ENCODE measurements around the gene TMEM62.
A peak's percentile ranks its signal among the peaks of the same experiment; 100 is the strongest.

Gene TMEM62

DNA sequence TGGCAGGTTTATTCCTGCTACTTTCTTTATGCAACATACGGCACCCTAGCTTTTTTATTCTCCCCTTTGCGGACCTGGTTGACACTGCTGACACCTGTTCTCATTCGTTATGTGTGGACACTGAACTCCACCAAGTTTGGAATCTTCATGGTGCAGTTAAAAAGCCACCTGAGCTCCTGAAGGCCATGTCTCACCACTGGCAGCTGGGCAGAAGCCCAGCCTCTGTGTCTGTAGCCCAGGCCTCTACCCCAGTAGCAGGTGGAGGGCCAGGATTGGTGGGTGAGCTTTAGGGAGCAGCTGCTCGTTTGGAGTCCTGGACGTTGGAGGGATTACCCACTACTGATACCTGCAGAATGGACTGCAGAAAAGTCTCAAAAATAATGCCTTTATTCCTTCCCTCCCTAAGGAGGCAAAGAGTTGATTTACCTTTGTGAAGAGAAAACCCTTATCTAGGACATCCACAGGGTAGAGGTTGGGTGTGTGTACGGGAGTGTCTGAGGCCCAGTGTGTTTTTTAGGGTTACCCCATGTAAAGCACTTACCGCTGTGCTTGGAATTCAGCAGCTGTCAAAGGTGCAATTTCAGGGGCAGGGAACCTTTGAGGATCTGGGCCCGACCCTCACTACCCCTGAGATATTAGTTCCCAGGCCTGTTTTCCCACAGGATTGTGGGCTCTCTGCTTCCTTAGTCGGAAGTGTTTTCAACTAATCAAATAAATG is 51.2 kb downstream of the TMEM62 start:
- DNase-seq (ENCODE audit: low read depth, low spot score): no peak
- Histone ChIP-seq H3K9me3 (ENCODE audit: low read depth, low read length) (no peaks in the 10 kb centered on the region), H3K27ac (no peak overlapping the region), H3K4me3 (peak overlapping the region; percentile 76), H3K36me3 (ENCODE audit: insufficient read depth, low read length) (no peaks in the 10 kb centered on the region), H3K9ac (ENCODE audit: insufficient read length) (no peak overlapping the region)
- TF ChIP-seq FOXP2 (optimal IDR thresholded peaks at IDR 0.05; ENCODE audit: control extremely low read depth, extremely low read length, insufficient read depth) (no peak), POLR2AphosphoS5 (IDR thresholded peaks at IDR 0.05; ENCODE audit: borderline replicate concordance, low read depth, low read length) (no peak), EZH2 (IDR thresholded peaks at IDR 0.05) (no peak)

DNA sequence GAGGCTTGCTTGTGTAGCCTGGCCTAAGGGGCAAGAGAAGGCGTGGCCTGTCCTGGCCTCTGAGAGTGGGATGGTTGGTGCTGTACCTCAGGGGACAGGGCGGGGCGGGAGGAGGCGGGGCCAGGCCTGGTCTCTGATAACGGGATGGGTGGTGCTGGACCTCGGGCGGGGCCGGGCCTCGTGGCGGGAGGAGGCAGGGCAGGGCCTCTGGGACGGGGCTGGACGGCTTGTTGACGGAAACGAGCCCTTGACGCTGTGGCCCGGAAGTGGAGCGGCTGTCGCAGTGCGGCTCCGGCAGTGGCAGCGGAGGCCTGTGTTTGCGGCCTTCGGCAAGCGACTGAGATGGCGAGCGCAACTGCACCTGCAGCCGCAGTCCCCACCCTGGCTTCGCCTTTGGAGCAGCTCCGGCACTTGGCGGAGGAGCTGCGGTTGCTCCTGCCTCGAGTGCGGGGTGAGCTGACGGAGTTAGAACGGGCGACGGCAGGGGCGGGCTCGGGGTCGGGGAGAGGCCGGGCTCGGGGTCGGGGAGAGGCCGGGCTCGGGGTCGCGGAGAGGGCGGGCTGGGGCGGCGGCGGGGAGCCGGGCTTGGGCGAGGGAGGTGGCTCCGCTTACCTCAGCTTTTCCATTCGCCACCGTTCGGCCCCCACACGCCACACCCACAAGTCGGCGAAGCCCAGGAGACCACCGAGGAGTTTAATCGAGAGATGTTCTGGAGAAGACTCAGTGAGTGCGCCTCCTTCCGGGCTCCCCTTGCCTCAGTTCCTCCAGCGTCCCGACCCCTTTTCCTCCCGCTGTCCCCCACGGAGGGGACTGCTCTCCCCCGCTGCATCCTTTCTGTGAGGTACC is 52.0 kb downstream of the TMEM62 start, which contains the start of gene CCNDBP1:
Gene CCNDBP1 (plus strand): TSS at position 247 of the 846 bp plus-strand sequence. CDS start 96 bp downstream, at position 343.
- no peak for TF ChIP-seq EZH2 (IDR thresholded peaks at IDR 0.05)
- TF ChIP-seq POLR2AphosphoS5 (IDR thresholded peaks at IDR 0.05; ENCODE audit: borderline replicate concordance, low read depth, low read length): peak; percentile 41; the same call in 1 of the 2 replicates
- peak; percentile 43 for TF ChIP-seq FOXP2 (optimal IDR thresholded peaks at IDR 0.05; ENCODE audit: control extremely low read depth, extremely low read length, insufficient read depth)
- H3K9ac ChIP-seq (ENCODE audit: insufficient read length): peak within 1 kb of the TSS; percentile 59
- H3K27ac ChIP-seq: no peak within 1 kb of the TSS
- no peaks in the 10 kb centered on the region for H3K36me3 ChIP-seq (ENCODE audit: insufficient read depth, low read length)
- H3K9me3 ChIP-seq (ENCODE audit: low read depth, low read length): no peaks in the 10 kb centered on the region
- DNase-seq (ENCODE audit: low read depth, low spot score): no peak
- peak within 1 kb of the TSS; percentile 76 for H3K4me3 ChIP-seq

DNA sequence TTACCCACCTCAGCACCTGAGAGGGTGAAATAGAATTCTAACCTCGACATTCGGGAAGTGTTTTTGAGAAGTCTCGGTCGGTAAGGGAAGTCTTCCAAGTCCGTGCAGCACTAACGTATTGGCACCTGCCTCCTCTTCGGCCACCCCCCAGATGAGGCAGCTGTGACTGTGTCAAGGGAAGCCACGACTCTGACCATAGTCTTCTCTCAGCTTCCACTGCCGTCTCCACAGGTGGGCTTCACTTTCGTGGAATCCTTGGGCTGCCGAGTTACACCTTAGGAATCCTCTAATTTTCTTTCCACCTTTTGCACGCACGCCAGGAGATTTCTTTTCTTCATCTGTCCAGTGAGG is 52.6 kb downstream of the TMEM62 start:
- no peaks in the 10 kb centered on the region; the same call in 1 of the 2 replicates for H3K36me3 ChIP-seq (ENCODE audit: insufficient read depth, low read length)
- no peaks in the 10 kb centered on the region for H3K9me3 ChIP-seq (ENCODE audit: low read depth, low read length)
- TF ChIP-seq POLR2AphosphoS5 (IDR thresholded peaks at IDR 0.05; ENCODE audit: borderline replicate concordance, low read depth, low read length) (no peak), EZH2 (IDR thresholded peaks at IDR 0.05) (no peak), FOXP2 (optimal IDR thresholded peaks at IDR 0.05; ENCODE audit: control extremely low read depth, extremely low read length, insufficient read depth) (no peak)
- peak overlapping the region; percentile 5 for H3K9ac ChIP-seq (ENCODE audit: insufficient read length)
- H3K27ac ChIP-seq: no peak overlapping the region
- peak overlapping the region; percentile 76 for H3K4me3 ChIP-seq
- no peak for DNase-seq (ENCODE audit: low read depth, low spot score)

DNA sequence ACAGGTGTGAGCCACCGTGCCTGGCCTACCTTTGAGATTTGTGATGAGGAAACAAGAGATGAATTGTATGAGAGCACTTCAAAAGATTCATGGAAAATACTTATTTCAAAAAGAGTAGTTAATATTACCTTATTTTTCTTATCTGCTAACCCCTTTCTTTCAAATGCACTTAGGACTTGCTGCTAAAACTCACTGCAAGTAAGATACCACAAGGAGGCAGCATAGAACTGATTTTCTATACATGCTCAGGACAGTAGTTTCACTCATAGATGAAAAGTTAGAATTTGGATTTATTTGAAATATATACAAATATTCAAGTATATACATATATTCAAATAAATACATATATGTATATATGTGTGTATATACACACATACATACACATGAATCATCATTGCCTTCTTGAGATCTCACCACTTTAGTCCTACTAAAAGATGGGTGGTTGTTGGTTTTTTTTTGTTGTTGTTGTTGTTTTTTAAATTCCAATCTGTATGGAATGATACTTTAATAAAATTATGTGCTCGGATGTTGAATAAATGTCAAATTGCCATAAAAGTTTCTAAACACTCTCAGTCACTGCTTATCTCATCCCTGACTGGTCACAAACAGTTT is 54.3 kb downstream of the TMEM62 start:
- peak; percentile 10 for DNase-seq (ENCODE audit: low read depth, low spot score)

DNA sequence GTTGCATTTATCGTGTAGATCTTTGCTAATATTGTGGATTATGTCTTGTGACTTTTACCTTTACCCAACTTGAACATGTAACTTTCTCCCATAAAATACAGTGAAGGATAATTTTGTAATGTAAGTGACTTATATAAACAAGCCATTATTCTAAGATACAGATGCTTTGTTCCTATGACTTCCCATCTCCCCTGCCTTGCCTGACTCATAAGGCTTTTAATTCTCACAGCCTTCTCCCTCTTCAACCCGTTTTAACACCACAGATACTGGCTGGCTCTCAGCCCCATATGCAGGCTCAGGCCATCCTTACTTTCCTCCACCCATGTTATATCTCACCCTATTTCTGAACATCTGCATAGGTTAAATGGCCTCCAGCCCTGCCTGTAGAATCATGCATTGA is 55.9 kb downstream of the TMEM62 start:
- Histone ChIP-seq H3K9me3 (ENCODE audit: low read depth, low read length) (no peaks in the 10 kb centered on the region), H3K9ac (ENCODE audit: insufficient read length) (no peak overlapping the region), H3K27ac (no peak overlapping the region), H3K36me3 (ENCODE audit: insufficient read depth, low read length) (no peaks in the 10 kb centered on the region; the same call in 1 of the 2 replicates), H3K4me3 (no peak overlapping the region)
- no peak for DNase-seq (ENCODE audit: low read depth, low spot score)
- TF ChIP-seq EZH2 (IDR thresholded peaks at IDR 0.05) (no peak), POLR2AphosphoS5 (IDR thresholded peaks at IDR 0.05; ENCODE audit: borderline replicate concordance, low read depth, low read length) (no peak), FOXP2 (optimal IDR thresholded peaks at IDR 0.05; ENCODE audit: control extremely low read depth, extremely low read length, insufficient read depth) (no peak)

More for the DNA sequence above, 54.3 kb downstream of the TMEM62 start:
- no peak overlapping the region for H3K4me3 ChIP-seq
- TF ChIP-seq EZH2 (IDR thresholded peaks at IDR 0.05) (no peak), POLR2AphosphoS5 (IDR thresholded peaks at IDR 0.05; ENCODE audit: borderline replicate concordance, low read depth, low read length) (no peak), FOXP2 (optimal IDR thresholded peaks at IDR 0.05; ENCODE audit: control extremely low read depth, extremely low read length, insufficient read depth) (no peak)
- no peaks in the 10 kb centered on the region for H3K9me3 ChIP-seq (ENCODE audit: low read depth, low read length)
- no peak overlapping the region for H3K27ac ChIP-seq
- H3K36me3 ChIP-seq (ENCODE audit: insufficient read depth, low read length): no peaks in the 10 kb centered on the region; the same call in 1 of the 2 replicates
- no peak overlapping the region for H3K9ac ChIP-seq (ENCODE audit: insufficient read length)

DNA sequence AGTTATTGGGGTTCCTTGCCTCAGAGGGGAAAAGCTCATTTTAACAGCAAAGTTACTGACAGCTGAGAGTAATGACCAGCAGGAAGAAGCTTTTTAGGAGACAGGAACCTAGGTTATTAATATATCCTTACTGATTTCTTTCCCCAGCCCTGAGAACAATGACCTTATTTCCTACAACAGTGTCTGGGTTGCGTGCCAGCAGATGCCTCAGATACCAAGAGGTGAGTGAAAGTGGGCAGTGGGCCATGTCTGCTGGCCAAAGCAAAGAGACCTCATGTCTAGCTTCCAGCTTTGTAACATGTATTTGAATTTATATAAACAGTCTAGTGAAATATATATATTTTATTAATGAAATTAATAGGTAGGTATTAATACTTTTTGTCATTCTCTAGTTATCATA is 56.8 kb downstream of the TMEM62 start:
- Histone ChIP-seq H3K9ac (ENCODE audit: insufficient read length) (no peak overlapping the region), H3K4me3 (no peak overlapping the region), H3K9me3 (ENCODE audit: low read depth, low read length) (no peaks in the 10 kb centered on the region), H3K27ac (no peak overlapping the region), H3K36me3 (ENCODE audit: insufficient read depth, low read length) (no peaks in the 10 kb centered on the region; the same call in 1 of the 2 replicates)
- no peak for TF ChIP-seq FOXP2 (optimal IDR thresholded peaks at IDR 0.05; ENCODE audit: control extremely low read depth, extremely low read length, insufficient read depth)
- TF ChIP-seq EZH2 (IDR thresholded peaks at IDR 0.05): no peak
- no peak for TF ChIP-seq POLR2AphosphoS5 (IDR thresholded peaks at IDR 0.05; ENCODE audit: borderline replicate concordance, low read depth, low read length)
- no peak for DNase-seq (ENCODE audit: low read depth, low spot score)

DNA sequence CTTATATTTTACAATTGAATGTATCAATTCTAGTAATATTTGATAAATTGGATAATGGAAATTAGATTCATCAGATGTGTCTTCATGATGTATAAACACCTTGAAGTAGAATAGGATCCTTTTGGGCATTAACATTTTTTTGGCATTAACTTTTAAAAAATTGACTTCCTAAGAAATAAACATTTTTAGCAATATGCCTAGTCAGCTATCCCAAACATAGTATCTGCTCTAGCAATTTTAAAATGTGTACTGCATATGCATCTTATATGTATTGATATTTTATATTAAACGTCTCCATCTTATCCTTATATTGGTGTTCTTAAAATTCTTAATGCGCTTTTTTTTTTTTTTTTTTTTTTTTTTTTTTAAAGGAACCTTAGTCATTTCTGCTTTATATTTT is 60.3 kb downstream of the TMEM62 start:
- H3K4me3 ChIP-seq: no peak overlapping the region
- TF ChIP-seq POLR2AphosphoS5 (IDR thresholded peaks at IDR 0.05; ENCODE audit: borderline replicate concordance, low read depth, low read length): no peak
- TF ChIP-seq EZH2 (IDR thresholded peaks at IDR 0.05): no peak
- no peak for TF ChIP-seq FOXP2 (optimal IDR thresholded peaks at IDR 0.05; ENCODE audit: control extremely low read depth, extremely low read length, insufficient read depth)
- no peaks in the 10 kb centered on the region for H3K9me3 ChIP-seq (ENCODE audit: low read depth, low read length)
- no peak overlapping the region for H3K27ac ChIP-seq
- no peaks in the 10 kb centered on the region; the same call in 1 of the 2 replicates for H3K36me3 ChIP-seq (ENCODE audit: insufficient read depth, low read length)
- no peak overlapping the region for H3K9ac ChIP-seq (ENCODE audit: insufficient read length)
- no peak for DNase-seq (ENCODE audit: low read depth, low spot score)

DNA sequence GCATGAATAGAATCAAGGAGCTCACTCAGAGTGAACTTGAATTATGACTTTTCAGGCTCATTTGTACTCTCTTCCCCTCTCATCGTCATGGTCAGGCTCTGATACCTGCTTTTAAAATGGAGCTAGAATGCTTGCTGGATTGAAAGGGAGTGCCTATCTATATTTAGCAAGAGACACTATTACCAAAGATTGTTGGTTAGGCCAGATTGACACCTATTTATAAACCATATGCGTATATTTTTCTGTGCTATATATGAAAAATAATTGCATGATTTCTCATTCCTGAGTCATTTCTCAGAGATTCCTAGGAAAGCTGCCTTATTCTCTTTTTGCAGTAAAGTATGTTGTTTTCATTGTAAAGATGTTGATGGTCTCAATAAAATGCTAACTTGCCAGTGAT is 61.4 kb downstream of the TMEM62 start:
- Histone ChIP-seq H3K9me3 (ENCODE audit: low read depth, low read length) (no peaks in the 10 kb centered on the region), H3K27ac (no peak overlapping the region), H3K9ac (ENCODE audit: insufficient read length) (no peak overlapping the region), H3K36me3 (ENCODE audit: insufficient read depth, low read length) (no peaks in the 10 kb centered on the region; the same call in 1 of the 2 replicates), H3K4me3 (no peak overlapping the region)
- DNase-seq (ENCODE audit: low read depth, low spot score): no peak
- TF ChIP-seq POLR2AphosphoS5 (IDR thresholded peaks at IDR 0.05; ENCODE audit: borderline replicate concordance, low read depth, low read length): no peak
